Kidney epithelial cell (primary cell): ENCODE data around the gene GUCY1A2. TPM values are rescaled to one million over a fixed set of nuclear protein-coding genes. Genes with fewer than 3 reads are reported as not detected.
"Not testable (repeated sequence)": the region's sequence is repeated elsewhere in the genome, so short reads cannot be mapped to it uniquely, and the experiment has no call there.

Experiments used
- DNase-seq: peaks from one replicate; pipeline ENCODE4 v3.0.0-alpha.2; 2010; ENCODE audit warnings: low read depth
- H3K27me3 ChIP-seq: 2 replicates; pipeline ENCODE4 v1.6.0; 2011; ENCODE audit warnings: low read length; ENCODE audit not compliant: control insufficient read depth, insufficient read depth
- H3K36me3 ChIP-seq: 2 replicates; pipeline ENCODE4 v1.5.1; 2011; ENCODE audit warnings: low read length; ENCODE audit not compliant: control insufficient read depth, insufficient read depth
- H3K4me3 ChIP-seq: 2 replicates; pipeline ENCODE4 v1.5.1; 2011; ENCODE audit warnings: low read depth, mild to moderate bottlenecking, control low read depth, low read length
- CTCF ChIP-seq: IDR thresholded peaks from 2 replicates; pipeline ENCODE4 v1.5.1; 2011; ENCODE audit warnings: mild to moderate bottlenecking, moderate library complexity, low read length, control low read depth, inconsistent platforms; ENCODE audit not compliant: insufficient read depth, poor library complexity, severe bottlenecking
- total RNA-seq: library from RNA; depleted of rRNA; stranded (reverse); fragments of >200 nt; gene quantifications from 2 replicates; pipeline ENCODE4 v1.2.3, GENCODE V29; 2015

GUCY1A2 gene
- total RNA-seq, 1 donor from 2014 or later = 2.0 TPM

GRCh38 chr11:106834567-106834966 lies 183.7 kb downstream of the GUCY1A2 start:
- Histone ChIP-seq H3K36me3 (no peaks in the 10 kb centered on the region), H3K27me3 (no peaks in the 10 kb centered on the region), H3K4me3 (no peak overlapping the region)
- no peak for DNase-seq
- TF ChIP-seq CTCF = no peak

DNA sequence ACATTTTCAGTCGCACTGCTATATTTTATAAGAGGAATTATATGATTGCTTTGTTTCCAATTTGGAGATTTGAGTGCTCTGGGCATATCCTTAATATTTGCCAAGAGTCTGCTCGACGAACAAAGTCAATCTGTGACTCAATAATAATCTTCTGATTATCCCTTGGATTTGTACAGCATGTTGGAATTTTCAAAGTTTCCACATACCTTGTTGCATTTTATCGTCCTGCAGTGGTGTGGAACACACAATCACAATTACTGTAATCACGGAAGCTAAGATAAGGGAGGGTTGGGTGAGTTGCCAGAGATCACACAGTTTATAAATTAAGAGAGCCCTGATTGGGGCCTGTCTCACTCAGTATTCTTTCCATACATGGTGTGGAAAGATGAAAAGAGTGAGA lies 189.3 kb downstream of the GUCY1A2 start:
- Histone ChIP-seq H3K36me3 (no peaks in the 10 kb centered on the region), H3K27me3 (no peaks in the 10 kb centered on the region), H3K4me3 (no peak overlapping the region)
- DNase-seq = no peak
- no peak for TF ChIP-seq CTCF

DNA sequence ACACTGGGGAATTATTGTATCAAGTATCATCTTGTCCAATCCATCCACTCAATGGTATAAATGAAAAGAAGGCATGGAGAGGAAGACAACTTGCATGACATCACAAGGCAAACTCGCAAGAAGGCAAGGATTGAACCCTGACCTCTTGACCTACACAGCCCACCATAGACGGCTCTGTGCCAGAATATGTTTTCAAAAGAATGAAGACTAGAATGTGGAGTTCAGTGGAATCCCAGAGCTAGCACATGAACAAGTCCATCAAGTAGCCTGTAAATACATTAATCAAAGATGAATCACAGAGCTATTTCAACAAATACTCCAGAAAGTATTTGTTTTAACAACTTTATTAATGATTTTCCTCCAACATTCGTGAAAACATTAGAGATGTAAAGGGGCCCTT lies 189.7 kb downstream of the GUCY1A2 start:
- no peaks in the 10 kb centered on the region for H3K27me3 ChIP-seq
- DNase-seq = no peak
- no peaks in the 10 kb centered on the region for H3K36me3 ChIP-seq
- no peak overlapping the region for H3K4me3 ChIP-seq
- no peak for TF ChIP-seq CTCF

DNA sequence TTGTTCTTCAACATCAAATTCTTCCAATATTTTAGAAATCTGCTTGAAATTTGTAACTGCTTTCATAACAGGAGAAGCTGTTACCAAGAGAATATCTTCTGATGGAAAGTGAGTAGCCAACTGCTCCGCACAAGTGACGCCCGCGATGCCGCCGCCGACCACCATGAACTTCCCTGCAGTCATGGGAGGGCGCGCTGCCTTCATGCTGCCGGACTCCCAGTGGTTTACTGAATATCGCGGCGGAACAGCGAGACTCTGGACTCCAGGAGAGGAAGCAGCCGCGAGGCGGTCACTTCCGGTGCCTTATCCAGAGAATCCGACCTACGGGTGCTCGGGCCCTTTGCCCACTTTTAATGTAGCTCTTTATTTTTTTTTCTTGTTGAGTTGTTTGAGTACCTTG lies 190.6 kb downstream of the GUCY1A2 start:
- no peak overlapping the region for H3K4me3 ChIP-seq
- H3K36me3 ChIP-seq = no peaks in the 10 kb centered on the region
- no peak for DNase-seq
- no peaks in the 10 kb centered on the region for H3K27me3 ChIP-seq
- no peak for TF ChIP-seq CTCF

DNA sequence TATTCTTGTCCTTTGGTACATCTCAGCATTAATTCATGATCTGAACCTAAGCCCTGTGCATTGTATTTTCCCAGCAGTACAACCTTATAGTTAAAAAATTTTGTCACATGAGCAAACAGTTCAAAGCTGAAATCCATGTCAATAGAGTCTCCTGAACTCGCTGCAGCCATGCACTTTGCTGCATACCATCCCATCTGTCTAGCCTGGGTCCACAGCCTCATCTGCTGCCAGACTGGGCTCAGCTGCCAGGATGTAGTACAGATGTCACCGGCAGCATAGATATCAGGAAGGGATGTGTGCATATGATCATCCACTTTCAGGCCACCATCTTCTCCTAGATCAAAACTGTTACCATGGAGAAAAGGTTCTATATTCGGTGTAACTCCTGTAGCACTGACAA lies 191.7 kb downstream of the GUCY1A2 start:
- not testable (repeated sequence) for H3K27me3 ChIP-seq, DNase-seq, H3K36me3 ChIP-seq, H3K4me3 ChIP-seq

DNA sequence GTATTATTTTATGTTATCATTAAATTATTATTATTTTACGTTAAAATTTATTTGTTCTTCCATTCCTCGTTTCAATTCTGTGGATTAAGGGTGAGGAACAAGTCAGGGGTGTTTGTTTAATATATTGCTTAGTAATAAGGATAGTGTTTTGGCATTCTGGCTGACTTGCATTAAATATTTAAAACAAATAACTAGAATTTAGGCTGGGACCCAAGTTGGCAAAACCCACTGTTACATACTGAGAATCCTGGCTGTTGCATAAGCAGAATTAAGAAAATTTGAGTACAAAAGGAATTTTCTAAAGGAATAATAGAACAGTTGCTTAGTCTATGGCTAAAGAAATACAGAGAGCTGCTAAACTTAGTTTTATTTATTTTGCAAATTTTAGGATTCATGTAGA lies 196.4 kb downstream of the GUCY1A2 start:
- TF ChIP-seq CTCF = no peak
- no peak for DNase-seq
- no peaks in the 10 kb centered on the region for H3K36me3 ChIP-seq
- no peak overlapping the region for H3K4me3 ChIP-seq
- H3K27me3 ChIP-seq = no peaks in the 10 kb centered on the region
